Measurements from ENCODE around the gene SPESP1.

DNA sequence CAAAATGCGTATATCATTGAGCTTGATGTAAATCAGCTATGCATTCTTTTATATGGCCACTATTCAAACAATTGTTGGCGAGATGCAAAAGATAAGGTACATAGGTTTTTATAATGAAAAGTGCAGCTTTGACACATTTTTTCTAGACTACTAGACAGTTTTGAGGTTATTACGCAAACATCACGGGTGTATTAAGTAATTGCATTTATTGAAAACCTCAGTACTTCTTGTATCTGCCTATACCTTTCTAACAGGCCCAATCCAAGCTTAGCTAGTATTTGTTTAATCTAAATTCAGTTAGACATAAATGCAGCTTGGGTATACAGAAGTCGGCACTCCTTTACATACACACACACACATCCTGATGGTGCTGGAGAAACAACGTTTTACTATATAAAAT lies 2.7 kb downstream of the SPESP1 start:
- TF ChIP-seq POLR2A (IDR thresholded peaks at IDR 0.05): no peak
- TF ChIP-seq, protein P1, sequence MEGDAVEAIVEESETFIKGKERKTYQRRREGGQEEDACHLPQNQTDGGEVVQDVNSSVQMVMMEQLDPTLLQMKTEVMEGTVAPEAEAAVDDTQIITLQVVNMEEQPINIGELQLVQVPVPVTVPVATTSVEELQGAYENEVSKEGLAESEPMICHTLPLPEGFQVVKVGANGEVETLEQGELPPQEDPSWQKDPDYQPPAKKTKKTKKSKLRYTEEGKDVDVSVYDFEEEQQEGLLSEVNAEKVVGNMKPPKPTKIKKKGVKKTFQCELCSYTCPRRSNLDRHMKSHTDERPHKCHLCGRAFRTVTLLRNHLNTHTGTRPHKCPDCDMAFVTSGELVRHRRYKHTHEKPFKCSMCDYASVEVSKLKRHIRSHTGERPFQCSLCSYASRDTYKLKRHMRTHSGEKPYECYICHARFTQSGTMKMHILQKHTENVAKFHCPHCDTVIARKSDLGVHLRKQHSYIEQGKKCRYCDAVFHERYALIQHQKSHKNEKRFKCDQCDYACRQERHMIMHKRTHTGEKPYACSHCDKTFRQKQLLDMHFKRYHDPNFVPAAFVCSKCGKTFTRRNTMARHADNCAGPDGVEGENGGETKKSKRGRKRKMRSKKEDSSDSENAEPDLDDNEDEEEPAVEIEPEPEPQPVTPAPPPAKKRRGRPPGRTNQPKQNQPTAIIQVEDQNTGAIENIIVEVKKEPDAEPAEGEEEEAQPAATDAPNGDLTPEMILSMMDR (IDR thresholded peaks at IDR 0.05 in 4 of 5, conservative IDR thresholded peaks at IDR 0.05 in 1 of 5): no peak

Measured in gastrocnemius medialis (tissue), 4 donors.